Lower lobe of right lung (tissue), 2 donors: ENCODE measurements around the gene RASGEF1B. TPM values are rescaled to one million over a fixed set of nuclear protein-coding genes. Genes with fewer than 3 reads are reported as not detected.
"Not testable (repeated sequence)": the region's sequence is repeated elsewhere in the genome, so short reads cannot be mapped to it uniquely, and the experiment has no call there.

ENCODE experiments used
- ATAC-seq, 2 donors: fragments of 200-7000 bp; cut with Tn5 transposase; one replicate each; pipeline ENCODE4 v1.9.1; 2020 to 2022; ENCODE audit warnings: mild to moderate bottlenecking in 2 of 2, moderate library complexity in 2 of 2
- DNase-seq: peaks from one replicate; pipeline ENCODE4 v3.0.0-alpha.2; 2020
- H3K27ac ChIP-seq: fragments of 200-600 bp; one replicate; pipeline ENCODE4 v1.8.0; 2022
- H3K27me3 ChIP-seq: fragments of 200-600 bp; one replicate; pipeline ENCODE4 v1.8.0; 2022; ENCODE audit warnings: low read depth
- H3K36me3 ChIP-seq: fragments of 200-600 bp; one replicate; pipeline ENCODE4 v1.8.0; 2022; ENCODE audit warnings: mild to moderate bottlenecking
- H3K4me1 ChIP-seq: fragments of 200-600 bp; one replicate; pipeline ENCODE4 v1.8.0; 2022
- H3K4me3 ChIP-seq: fragments of 200-600 bp; one replicate; pipeline ENCODE4 v1.8.0; 2022; ENCODE audit warnings: mild to moderate bottlenecking
- H3K9me3 ChIP-seq: fragments of 200-600 bp; one replicate; pipeline ENCODE4 v1.8.0; 2022
- intact Hi-C: fragments of 100-400 bp; cut with DNase I; formaldehyde crosslinking; loops from one replicate; pipeline ENCODE4 v1.11.0; 2022
- total RNA-seq: library from RNA; stranded (reverse); fragmentation: NEBNext Ultra II Directional; extraction: Animal tissue kit (Norgen Biotek cat#: 25700); gene quantifications from one replicate; pipeline ENCODE4 v1.2.1, GENCODE V29; 2021
- TF ChIP-seq, protein P1 (sequence below): fragments of 200-600 bp; IDR thresholded peaks from one replicate; pipeline ENCODE4 v1.8.0; 2022; ENCODE audit warnings: antibody characterized with exemption, mild to moderate bottlenecking
- donor health status: DM: no; HTN: yes; CAD: no; lungs with severe emphysema.

Gene RASGEF1B
- total RNA-seq, 1 donor from 2014 or later = 63.0 TPM

DNA sequence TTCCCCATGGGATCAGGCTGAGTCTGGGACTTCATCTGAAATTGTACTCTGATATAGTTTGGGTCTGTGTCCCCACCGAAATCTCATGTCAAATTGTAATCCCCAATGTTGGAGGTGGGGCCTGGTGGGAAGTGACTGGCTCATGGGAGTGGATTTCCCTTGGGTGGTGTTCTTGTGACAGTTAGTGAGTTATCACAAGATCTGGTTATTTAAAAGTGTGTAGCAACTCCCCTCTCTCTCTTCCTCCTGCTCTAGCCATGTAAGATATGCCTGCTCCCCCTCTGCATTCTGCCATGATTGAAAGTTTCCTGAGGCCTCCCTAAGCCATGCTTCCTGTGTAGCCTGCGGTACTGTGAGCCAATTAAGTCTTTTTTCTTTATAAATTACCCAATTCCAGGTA is 61.0 kb downstream of the RASGEF1B start:
- Histone ChIP-seq H3K27ac (no peak overlapping the region), H3K4me3 (no peak overlapping the region), H3K36me3 (no peaks in the 10 kb centered on the region), H3K4me1 (peaks cover 5% of the 10 kb centered on the region), H3K9me3 (no peaks in the 10 kb centered on the region), H3K27me3 (no peaks in the 10 kb centered on the region)
- TF ChIP-seq, protein P1, sequence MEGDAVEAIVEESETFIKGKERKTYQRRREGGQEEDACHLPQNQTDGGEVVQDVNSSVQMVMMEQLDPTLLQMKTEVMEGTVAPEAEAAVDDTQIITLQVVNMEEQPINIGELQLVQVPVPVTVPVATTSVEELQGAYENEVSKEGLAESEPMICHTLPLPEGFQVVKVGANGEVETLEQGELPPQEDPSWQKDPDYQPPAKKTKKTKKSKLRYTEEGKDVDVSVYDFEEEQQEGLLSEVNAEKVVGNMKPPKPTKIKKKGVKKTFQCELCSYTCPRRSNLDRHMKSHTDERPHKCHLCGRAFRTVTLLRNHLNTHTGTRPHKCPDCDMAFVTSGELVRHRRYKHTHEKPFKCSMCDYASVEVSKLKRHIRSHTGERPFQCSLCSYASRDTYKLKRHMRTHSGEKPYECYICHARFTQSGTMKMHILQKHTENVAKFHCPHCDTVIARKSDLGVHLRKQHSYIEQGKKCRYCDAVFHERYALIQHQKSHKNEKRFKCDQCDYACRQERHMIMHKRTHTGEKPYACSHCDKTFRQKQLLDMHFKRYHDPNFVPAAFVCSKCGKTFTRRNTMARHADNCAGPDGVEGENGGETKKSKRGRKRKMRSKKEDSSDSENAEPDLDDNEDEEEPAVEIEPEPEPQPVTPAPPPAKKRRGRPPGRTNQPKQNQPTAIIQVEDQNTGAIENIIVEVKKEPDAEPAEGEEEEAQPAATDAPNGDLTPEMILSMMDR = no peak
- intact Hi-C loops = no loop called here
- ATAC-seq (peak in 1 of 2 donors; percentile 5), DNase-seq (no peak)

DNA sequence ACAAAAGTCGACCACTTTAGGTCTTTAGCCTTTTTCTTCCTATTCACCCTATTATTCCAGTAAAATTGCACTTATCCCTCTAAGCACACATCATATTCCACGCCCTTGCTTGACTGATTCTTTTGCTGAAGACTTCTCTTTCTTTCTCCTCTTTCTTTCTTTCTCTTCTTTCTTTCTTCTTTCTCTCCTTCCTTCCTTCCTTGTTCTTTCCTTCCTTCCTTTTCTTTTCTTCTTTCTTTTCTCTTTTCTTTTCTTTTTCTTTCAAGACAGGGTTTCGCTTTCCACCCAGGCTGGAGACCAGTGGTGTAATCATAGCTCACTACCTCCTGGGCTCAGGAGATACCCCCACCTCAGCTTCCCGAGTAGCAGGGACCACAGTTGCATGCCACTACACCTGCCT is 61.9 kb downstream of the RASGEF1B start:
- H3K27me3 ChIP-seq = no peaks in the 10 kb centered on the region
- no peak for DNase-seq
- no peaks in the 10 kb centered on the region for H3K9me3 ChIP-seq
- no peak overlapping the region for H3K27ac ChIP-seq
- no peak overlapping the region for H3K4me3 ChIP-seq
- ATAC-seq = no peak
- intact Hi-C loops = no loop called here
- TF ChIP-seq, protein P1 = no peak
- H3K4me1 ChIP-seq = peaks cover 5% of the 10 kb centered on the region
- H3K36me3 ChIP-seq = no peaks in the 10 kb centered on the region

DNA sequence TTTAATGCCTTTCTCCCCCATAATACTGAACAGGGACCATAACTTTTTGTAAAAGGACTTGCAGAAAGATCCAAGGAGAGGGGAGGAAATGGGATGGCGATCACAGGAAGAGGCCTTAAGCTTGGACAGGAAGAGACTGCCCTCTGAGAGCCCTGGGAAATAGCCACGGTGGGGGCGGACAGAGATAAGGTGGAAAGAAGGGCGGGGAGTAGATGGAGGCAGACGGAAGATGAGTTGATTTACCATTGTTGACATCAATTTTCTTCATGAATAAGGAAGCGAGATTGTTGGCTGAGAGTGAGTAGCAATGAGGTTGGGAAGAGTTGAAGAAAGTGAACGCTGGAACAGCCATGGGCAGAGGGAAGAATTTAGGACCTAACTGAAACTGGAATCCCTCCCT is 63.4 kb downstream of the RASGEF1B start:
- Histone ChIP-seq H3K4me3 (no peak overlapping the region), H3K36me3 (no peaks in the 10 kb centered on the region), H3K4me1 (peaks cover 5% of the 10 kb centered on the region), H3K27ac (no peak overlapping the region), H3K9me3 (no peaks in the 10 kb centered on the region), H3K27me3 (no peaks in the 10 kb centered on the region)
- intact Hi-C loops = no loop called here
- DNase-seq (no peak), ATAC-seq (no peak)
- TF ChIP-seq, protein P1 = no peak

DNA sequence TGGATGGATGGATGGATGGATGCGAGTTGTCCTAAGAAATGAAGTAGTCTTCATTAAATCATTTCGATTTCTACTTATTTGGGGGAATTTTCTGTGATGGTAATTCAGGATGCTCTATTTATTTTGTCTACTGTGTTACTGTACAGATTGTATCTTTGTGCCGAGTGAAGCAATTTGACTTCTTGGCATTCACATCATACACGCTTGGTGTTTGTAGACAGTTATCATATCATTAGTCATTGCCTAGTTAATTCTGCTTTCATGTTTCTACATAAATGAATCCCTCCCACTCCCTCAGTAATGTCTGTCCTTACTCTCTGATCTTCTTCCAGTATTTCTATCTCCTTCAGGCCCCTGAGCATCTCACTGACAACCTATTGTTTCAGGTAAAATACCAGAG is 64.0 kb downstream of the RASGEF1B start:
- no peaks in the 10 kb centered on the region for H3K36me3 ChIP-seq
- H3K27me3 ChIP-seq = no peaks in the 10 kb centered on the region
- ATAC-seq (no peak), DNase-seq (no peak)
- H3K4me3 ChIP-seq = no peak overlapping the region
- intact Hi-C loops = no loop called here
- TF ChIP-seq, protein P1 = no peak
- H3K9me3 ChIP-seq = no peaks in the 10 kb centered on the region
- H3K27ac ChIP-seq = no peak overlapping the region
- peaks cover 5% of the 10 kb centered on the region for H3K4me1 ChIP-seq

DNA sequence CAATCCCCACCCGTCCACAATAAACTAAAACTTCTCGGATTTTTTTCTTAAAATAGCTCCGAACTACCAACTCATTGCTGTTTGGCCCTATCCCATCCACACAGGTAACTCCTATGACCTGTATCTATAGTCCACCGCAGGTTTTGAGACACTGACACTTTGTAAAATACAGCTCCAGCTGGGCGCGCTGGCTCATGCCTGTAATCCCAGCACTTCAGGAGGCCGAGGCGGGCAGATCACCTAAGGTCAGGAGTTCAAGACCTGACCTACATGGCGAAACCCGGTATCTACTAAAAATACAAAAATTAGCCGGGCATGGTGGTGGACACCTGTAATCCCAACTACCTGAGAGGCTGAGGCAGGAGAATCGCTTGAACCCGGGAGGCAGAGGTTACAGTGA is 65.2 kb downstream of the RASGEF1B start:
- H3K9me3 ChIP-seq, H3K27ac ChIP-seq, DNase-seq, H3K36me3 ChIP-seq, H3K4me1 ChIP-seq, H3K27me3 ChIP-seq, H3K4me3 ChIP-seq, intact Hi-C loops, ATAC-seq: not testable (repeated sequence)

DNA sequence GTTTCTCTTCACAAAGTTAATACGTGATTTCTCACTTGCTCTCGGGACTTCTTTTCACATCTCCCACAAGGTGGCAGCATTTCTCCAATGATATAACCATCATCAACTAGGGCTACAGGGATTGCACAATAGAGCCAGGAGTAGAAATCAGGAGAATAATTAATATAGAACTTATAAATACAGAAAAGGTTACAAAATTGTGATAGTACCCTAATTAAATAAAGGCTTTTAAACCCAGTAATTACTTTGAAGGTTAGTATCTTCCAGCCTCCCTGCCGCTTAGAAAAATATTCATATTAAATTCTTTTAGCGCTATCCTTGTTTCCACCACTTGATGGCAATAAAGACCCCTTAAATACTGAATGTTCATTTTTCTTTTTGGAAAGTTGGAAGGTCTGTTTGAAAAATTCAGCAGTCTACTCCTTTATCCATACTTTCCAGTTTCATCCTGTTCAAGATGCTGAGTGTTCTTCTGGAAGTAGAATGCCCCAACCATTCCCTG is 65.8 kb downstream of the RASGEF1B start:
- H3K36me3 ChIP-seq = no peaks in the 10 kb centered on the region
- no peak for DNase-seq
- H3K4me3 ChIP-seq = peak overlapping the region; percentile 15

More for the DNA sequence above, 65.8 kb downstream of the RASGEF1B start:
- Histone ChIP-seq H3K27me3 (no peaks in the 10 kb centered on the region), H3K9me3 (no peaks in the 10 kb centered on the region), H3K4me1 (peaks cover 5% of the 10 kb centered on the region), H3K27ac (no peak overlapping the region)
- intact Hi-C loops = no loop called here
- peak; percentile 81 to 84 for ATAC-seq
- TF ChIP-seq, protein P1 = peak; percentile 82
